ENCODE results near the gene MARCHF9.
A peak's percentile ranks its signal among the peaks of the same experiment; 100 is the strongest.

The MARCHF9 gene

DNA sequence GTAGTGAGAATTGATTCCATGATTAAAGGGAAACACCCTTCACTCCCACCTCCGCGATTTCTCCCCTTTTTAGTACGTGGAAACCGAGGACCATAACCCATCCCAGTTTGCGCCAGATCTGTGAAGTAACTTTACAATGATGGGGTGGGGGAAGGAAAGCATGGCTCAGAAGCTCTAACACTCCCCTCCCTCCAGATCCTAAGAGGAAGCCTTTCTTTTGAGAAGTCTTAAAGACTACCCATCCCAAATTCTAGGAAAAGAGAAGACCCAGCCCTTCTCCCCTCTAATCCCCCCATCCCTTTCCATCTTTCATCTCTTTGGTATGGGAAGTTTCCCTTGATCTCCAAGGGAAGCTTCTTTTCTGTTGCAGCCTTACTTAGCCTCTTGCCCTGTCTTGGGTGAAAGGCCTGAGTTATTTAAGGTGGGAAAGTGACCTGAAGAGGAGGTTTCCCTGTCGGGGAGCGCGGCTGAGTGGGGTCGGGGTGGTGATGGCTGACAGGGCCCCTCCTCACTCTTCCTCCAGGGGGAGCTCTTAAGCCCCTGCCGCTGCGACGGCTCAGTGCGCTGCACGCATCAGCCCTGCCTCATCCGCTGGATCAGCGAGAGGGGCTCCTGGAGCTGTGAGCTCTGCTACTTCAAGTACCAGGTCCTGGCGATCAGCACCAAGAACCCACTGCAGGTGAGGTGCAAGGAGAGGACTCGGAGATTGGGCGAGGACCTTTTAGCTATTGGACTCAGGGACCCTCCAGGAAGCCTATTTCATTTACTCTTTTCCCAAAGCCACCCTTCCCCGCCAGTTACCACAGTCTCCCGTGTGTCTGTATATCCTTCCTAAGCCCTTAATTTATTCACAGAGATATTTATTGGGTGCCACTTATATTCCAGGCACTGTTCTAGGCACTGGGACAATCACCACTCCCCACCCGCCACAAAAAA, 1.8 kb downstream of the MARCHF9 start:
- no peak for DNase-seq

DNA sequence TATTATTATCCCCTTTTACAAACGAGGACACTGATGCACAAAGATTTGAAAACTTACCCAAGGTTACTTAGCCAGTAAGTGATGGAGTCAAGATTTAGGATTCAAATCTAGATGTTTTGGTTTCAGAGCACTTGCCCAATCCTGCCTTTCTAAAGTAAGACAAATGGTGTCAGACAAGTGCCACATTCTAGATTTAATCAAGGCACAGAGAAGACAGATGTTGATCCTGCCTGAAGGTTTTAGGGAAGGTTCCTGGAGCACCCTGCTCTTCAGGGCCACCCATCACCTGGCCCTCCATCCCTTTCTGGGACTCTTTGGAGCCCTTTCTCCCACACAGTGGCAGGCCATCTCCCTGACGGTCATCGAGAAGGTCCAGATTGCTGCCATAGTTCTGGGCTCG, 2.9 kb downstream of the MARCHF9 start:
- no peak for DNase-seq

DNA sequence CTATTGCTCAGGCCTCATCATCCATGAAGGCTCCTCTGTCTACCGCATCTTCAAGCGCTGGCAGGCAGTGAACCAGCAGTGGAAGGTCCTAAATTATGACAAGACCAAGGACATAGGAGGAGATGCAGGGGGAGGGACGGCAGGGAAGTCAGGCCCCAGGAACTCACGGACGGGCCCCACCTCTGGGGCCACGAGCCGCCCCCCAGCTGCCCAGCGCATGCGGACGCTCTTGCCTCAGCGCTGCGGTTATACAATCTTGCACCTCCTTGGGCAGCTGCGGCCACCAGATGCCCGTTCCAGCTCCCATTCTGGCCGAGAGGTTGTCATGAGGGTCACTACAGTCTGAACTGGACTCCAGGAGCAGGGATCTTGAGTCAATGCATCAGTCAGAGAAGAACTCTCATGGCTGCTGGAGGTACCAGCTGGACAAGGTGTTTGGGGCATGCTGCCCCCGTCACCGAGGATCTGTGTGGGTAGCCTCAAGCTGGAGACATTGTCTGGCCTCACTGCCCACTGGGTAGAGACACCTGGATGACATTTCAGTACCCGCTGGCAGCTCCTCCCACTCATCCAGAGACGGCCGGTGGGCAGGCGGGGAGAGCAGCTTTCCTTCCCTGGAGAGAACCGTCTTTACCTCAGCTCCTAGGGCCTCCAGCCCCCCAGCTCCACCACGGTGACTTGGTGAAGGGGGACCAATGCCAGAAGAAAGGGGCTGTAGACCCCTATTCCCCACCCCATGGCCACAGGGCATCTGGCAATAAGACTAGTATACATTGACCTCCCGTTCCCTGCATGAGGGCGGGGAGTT, 3.9 kb downstream of the MARCHF9 start:
- DNase-seq = no peak

DNA sequence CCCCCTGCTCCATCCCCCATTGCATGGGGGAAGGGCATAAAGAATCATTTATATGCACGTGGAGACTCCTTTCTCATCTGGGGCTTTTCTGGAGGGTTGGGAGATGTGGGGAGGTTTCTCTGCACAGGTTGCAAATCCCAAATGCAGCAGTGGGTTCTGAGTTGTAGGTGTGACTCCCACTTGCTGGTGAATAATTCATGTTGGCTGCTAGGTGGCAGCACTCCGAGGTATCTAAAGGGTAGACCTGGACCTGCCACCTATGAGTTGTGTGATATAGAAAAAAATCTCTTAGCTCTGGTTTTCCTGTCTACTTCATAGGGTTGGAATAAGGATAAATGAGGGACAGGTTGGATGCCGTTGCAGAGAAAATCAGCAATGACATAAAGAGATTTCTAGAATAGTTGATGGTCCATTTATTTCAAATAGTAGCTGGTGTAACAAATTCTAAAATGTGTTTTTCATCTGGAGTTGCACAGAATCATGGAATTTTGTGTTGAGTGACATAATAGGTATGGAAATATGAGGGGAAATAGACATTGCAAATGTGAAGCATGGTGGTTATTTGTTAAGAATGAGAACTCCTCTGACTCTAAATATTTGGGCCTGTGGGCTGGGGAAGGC, 4.6 kb downstream of the MARCHF9 start:
- no peak for DNase-seq

DNA sequence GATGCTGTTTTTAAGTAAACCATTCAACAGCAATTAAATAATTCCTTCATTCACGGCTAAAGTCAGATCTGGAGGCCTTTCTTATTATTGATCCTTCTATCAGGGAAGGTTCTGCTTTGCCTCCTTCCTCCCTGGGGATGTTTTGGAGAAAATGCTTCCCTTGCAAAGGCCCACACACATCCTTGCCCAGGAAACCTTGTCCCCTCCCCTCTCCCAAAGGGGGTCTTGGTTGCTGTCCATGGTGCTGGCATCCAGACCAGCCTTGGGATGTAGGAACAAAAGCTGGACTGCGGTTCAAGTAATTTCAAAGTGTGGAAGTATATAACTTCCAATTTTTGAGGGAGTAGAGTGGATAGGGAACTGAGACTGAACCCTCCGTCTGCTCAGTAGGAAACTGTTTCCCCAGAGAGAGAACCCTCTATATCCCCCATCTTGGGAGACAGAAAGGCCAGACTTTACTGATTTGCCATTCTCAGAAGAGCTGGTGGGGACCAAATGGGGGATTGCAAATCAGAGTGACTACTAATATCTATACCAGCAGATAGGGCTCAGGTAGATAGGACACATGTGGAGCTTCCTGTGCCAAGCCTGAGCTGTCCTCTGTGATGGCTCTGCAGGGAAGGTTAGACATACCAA, 5.6 kb downstream of the MARCHF9 start:
- DNase-seq = no peak

DNA sequence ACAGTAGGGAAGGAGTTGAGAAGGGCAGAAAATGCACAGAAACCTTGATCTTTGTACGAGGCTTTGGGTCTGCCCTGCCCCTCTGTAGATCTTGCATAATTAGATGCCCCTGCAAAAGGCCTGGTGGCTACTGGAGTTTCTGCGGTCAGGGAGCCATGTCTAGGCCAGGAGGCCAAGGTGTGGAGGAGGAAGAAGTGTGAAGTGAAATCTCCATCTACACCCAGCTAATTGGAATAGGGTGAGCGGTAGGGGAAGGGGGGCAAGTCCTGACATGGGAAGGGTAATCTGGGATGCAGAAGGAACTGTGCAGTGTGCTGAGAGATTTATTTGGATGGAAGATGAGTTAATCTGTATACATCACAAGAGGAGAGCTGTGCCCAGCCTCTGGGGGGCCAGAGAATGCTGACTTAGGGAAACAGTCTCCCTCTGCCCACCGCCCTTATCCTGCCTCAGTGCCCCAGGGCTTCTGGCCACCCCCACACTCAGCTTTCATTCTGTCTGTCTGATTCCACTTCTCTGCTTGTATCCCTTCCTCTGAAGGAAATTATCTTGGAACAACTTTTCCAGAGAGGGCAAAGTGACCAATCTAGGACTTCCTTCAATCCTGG, 6.6 kb downstream of the MARCHF9 start:
- DNase-seq = no peak

DNA sequence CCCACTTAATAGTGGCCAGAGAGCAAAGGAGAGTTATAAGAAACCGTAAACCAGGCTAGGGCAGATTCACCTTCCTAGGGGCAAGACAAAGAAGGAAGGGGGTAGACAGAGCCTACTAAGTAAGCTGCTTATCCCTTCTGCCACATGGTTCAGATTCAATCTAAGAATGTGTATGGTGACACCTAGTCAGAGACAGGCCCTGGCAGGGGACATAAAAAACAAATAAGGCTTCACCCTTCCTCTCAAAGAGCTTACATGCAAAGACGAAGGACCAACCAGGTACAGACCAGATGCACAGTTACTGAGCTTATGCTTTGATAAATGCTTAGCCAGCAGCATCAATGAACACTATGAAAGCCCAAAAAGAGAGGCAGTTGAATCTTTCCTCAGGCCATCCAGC, 7.6 kb downstream of the MARCHF9 start:
- no peak for DNase-seq

DNA sequence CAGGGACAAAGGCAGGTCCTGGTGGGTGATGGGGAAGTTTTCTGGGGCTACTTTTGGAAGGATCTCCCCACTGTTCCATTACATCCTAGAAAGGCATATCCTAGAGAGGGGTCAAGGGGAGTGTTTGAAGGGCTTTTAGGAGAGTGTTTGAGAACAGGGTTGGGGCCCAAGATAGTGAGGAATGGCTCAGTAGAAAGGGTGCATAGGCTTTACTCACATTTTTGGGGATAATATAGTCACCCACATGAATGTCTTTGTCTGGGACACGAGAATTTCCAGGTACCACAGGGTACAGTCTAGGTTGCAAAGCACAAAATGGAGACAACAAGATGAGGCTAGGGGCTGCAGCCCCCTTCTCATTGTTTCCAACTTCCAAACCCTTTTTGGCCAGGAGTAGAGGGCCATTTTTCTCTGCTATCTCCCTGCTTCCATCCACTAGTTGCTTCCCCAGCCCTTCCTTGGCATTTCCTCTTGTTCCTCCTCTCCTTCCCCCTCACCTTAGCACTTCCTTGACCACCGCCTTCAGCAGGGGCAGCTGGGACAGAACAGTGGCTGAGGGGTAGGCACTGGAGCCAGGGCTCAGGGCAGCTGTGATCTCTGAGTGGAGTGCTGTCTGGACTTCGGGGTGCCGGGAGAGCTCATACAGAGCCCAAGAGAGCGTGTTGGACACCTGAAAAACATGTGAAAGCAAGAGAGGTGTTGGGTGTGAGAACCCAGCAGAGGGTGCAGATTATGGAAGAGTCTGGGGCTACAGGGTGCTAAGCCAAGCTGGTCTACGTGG, 9.2 kb downstream of the MARCHF9 start:
- DNase-seq = no peak

DNA sequence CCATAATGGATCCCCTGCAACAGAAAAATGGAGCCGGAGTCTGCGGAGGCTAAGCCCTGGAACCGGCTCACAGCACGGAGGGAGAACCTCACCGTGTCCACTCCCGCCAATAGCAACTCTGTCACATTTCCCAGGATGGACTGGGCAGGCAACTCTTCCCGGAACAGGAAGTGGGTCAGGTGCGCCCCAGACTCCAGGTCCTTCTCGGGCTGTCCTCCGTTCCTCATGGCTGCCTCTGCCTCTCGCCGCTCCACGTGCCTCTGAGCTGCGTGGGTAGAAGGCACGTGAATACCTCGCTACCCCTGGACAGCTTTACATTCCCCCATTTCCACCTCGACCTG, 9.7 kb downstream of the MARCHF9 start:
- DNase-seq = no peak

DNA sequence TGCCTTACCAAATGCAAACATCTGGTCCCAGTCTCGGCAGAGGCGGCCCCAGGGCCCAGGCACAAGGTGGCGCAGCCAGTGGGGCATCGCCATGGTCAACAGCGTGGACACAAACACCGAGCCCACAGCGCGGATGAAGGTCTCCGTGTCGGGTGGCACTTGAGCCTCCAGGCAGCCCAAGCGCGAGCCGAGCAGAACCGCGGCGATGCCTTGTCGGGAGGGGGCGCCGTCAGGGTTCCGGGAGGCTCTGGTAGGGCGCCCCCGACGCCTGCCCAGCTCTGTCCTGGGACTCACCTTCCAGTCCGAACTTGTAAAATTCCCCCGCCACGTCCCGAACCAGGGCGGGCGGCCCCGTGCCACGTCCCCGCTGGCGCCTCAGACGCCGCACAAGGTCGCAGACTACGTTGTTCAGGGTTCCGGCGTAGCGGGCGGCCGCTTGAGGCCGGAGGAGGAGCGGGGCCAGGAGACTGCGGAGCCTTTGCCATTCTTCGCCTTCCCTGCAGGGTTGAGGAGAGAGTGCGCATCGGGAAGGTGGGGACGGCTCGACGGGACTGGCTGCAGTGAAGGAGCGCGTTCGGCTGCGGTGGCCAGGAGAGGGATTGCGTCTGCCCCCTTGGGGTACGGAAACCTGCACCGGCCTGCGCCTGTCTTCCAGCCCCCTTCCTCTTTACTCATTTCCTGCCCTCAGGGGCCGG, 10.2 kb downstream of the MARCHF9 start:
- DNase-seq = no peak

DNA sequence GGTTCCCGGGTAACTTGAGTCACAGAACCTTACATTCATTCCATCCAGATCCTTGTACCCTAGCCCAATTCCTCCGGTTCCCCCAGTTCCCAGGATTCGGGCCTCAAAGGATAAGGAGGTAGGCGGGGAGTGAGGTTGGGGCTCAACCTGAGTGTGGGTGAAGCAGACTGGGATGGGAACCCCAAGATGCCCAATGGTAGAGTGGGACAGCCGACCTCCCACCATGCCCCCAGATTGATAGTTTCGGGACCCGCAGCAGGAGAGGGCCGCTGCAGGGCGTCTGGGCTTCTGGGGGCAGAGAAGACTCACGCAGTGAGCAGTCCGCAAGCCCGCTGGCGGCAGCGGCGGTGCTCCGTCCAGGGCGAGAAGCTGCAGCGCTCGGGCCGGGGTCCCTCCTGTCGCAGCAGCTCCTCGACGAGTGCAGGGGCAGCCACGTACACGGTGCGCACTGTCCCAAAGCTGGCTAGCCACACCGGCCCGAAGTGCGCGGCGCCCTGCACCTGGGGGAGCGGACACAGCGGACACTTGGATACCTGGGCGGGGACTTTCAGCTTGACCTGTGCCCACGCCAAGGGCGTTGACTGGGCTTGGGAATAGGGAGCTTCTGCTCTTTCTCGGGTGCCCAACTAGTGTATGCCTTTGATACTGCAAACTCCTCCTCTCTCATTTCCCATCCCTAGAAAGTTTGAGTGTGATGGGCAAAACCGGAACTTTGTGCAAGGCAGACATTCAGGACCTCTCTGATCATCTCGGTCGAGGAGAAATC, 11.0 kb downstream of the MARCHF9 start:
- DNase-seq = no peak

DNA sequence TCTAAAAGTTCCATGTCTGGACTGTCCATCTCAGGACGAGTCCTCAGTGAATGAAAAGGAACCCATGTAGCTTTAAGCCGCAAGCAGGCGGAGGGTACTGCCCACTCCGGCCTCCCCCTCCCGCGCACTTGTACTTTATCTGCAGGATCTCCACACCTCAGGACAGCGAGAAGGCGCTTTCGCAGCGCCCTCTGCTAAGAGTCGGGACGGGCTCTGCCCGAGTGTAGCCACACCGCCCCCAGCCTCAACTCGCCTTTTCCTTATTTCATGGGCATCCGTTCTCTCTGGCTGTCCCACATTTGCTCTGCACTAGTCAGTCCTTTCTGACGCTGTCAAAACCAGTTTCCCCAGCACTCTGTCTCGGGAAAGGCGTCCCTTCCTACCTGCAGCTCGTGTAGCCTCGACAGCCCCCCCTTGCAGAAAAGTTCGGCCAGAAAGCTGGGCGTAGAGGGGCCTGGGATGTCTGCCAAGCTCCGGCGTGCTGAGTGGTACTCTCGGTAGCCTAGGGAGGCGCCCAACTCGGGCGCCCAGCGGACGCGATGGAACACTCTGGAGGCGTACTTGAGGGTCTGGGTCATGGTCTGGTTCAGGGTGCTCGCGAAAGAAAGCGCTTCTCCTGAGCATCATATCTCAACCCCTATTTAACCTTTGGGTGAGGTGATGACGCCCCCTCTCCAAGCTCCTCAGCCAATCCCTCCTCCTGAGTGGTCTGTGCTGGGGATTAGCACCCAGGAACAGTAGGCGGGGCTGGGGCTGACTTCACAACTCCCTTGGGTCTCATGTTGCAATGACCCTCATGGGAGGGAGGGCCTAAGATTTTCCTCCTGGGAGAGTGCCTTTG, 11.8 kb downstream of the MARCHF9 start, which contains the start of gene CYP27B1:
Gene CYP27B1, minus strand, starts transcription at position 615 of the 841 bp plus-strand sequence. Its CDS starts 37 bp downstream, at position 578.
- DNase-seq = no peak

DNA sequence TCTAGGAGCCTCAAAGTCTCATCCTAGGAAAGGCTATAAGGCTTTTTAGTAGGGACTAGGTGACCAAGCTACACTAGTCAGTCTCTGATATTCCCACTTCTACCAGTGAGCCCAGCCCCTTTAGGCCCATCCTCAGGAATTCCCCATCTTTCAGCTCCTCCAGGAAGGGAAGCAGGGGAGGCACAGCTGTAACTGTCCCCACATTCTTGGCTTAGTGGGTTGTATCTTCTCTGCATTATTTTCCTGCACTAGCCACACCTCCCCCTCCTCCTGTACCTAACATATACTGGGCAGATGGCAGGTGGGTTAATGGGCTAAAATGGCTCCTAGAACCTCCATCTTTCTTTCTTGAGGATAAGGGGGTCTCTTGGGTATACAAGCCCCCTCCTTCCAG, 12.4 kb downstream of the MARCHF9 start:
- no peak for DNase-seq

DNA sequence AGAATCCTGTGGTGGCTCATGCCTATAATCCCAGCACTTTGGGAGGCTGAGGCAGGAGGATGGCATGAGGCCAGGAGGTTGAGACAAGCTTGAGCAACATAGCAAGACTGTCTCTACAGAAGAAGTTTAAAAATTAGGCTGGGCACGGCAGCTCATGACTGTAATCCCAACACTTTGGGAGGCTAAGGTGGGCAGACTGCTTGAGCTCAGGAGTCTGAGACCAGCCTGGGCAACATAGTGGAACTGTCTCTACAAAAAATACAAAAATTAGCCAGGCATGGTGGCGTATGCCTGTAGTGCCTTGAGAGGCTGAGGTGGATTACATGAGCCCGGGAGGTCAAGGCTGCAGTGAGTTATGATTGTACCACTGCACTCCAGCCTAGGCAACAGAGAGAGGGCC, 13.0 kb downstream of the MARCHF9 start:
- no peak for DNase-seq

DNA sequence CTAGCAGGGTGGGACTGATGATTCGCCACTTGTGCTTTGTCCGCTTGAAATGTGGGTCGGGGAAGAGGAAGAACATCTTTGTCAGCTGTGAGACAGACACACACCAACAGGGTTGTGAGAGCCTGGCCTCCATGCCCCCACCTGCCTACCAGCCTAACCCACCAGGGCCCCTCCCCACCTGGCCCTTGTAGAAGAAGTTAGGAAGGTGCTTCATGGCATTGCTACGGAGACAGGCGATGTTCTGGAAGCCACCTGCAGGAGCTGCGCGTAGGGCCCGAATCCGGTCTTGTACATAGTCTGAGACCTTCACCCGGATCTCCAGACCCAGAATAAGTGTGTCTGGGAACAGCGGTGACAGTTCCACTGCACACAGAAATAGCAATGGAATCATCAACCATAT, 14.7 kb downstream of the MARCHF9 start:
- no peak for DNase-seq

DNA sequence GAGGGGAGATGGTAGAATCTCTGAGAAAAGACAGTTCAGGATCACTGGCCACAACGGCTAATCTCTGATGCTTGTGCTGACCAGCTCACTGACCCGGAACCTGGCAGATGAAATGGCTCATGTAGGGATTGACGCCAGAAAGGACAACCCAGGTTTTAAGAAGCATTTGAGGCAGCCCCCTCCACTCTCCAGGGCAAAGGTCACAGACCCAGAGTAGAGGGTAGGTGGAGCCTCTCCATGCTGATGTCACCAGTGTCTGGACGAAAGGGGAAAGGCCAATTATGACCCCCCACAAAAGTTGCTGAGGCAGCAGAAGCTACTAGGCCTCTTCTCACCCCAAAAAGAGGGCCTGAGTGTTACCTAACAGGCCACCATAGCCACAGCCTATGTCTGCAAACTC, 15.8 kb downstream of the MARCHF9 start:
- DNase-seq = no peak

DNA sequence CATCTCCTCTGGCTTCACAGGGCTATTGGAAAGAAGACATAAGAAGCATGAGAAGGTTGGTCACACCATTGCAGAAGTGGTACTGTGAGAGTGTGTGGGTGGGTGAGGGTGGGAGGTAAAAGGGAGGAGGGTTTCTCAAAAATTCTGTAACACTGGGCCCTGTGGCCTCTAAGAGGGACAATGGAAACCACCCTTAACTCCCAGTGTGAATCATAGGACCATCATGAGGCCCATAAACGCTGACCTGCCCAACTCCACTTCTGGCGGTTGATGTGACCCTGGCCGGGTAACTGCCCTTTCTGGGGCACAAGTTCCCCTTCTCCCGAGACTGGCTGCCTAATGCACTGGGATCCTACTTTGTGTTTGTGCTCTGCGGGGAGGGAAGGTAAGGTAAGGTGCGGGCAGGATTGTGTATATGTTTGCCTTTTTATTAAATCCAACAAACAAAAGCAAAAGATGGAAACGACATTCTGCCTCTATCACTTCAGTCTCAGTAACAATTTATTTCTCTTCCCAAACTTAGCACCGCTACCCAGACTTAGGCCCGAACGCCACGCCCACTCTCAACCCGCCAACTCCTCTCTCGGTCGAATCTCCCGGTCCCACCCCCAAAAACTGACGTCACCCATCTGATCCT, 16.5 kb downstream of the MARCHF9 start:
- DNase-seq = peak; percentile 60

DNA sequence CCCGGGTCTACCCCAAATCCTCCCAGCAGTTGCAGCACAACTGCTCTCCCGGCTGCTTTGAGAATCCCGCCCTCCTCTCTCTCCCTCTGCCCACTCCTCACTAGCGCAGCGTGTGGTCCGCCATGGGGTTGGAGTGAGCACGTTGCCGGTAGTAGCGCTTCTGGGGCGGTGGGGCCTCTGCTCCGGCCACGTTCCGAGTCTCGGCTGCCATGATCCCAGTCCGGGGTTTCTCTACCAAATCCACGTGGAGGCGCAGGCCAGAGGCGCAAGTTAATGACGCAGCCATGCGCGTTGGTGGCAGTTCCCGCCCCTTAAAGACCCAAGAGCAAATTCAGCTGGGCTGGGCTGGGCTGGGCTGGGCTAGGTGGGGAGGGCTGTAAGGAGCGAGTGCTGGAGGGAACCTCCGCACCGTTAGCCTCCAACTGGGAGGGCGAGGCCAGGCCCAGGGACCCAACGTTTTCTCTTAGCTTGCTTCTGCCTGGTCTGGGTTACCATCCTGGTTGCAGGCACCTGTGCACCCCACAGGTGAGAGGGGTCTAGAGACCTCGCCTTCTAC, 17.0 kb downstream of the MARCHF9 start, which contains the start of gene METTL1:
Gene METTL1, minus strand, starts transcription at position 233 of the 556 bp plus-strand sequence. Its CDS starts 22 bp downstream, at position 211.
- peak; percentile 82 for DNase-seq
